HG02759 (cell line): ENCODE data around the gene IL20.

Experiments
- ATAC-seq: cut with Tn5 transposase; IDR thresholded peaks from one replicate; pipeline ENCODE4 v1.9.1; 2021; ENCODE audit warnings: mild to moderate bottlenecking, moderate library complexity; ENCODE audit not compliant: unreplicated experiment

The IL20 gene

GRCh38 chr1:206899717-206900116 is 34.3 kb downstream of the IL20 start:
- ATAC-seq = no peak

GRCh38 chr1:206900149-206900548 is 34.7 kb downstream of the IL20 start:
- no peak for ATAC-seq

GRCh38 chr1:206901944-206902343 is 36.5 kb downstream of the IL20 start:
- no peak for ATAC-seq

- ATAC-seq = no peak
Observed at GRCh38 chr1:206902702-206903101, 37.3 kb downstream of the IL20 start.

GRCh38 chr1:206903687-206904086 is 38.3 kb downstream of the IL20 start:
- no peak for ATAC-seq

GRCh38 chr1:206904423-206905142 is 39.2 kb downstream of the IL20 start:
- no peak for ATAC-seq

GRCh38 chr1:206905295-206906164 is 40.1 kb downstream of the IL20 start:
- peak; percentile 78 for ATAC-seq

GRCh38 chr1:206907304-206907991 is 42.0 kb downstream of the IL20 start:
- no peak for ATAC-seq

GRCh38 chr1:206908038-206908437 is 42.6 kb downstream of the IL20 start:
- no peak for ATAC-seq

- no peak for ATAC-seq
Observed at GRCh38 chr1:206909161-206909882, 43.9 kb downstream of the IL20 start.

- ATAC-seq = no peak
Observed at GRCh38 chr1:206909883-206910318, 44.5 kb downstream of the IL20 start.

- no peak for ATAC-seq
Observed at GRCh38 chr1:206911064-206911663, 45.7 kb downstream of the IL20 start.

- ATAC-seq = peak; percentile 54
Observed at GRCh38 chr1:206912445-206913095, 47.1 kb downstream of the IL20 start.

GRCh38 chr1:206913766-206914537 is 48.5 kb downstream of the IL20 start:
- no peak for ATAC-seq

GRCh38 chr1:206915030-206915735 is 49.8 kb downstream of the IL20 start:
- ATAC-seq = no peak

- no peak for ATAC-seq
Observed at GRCh38 chr1:206916000-206916709, 50.7 kb downstream of the IL20 start.

- no peak for ATAC-seq
Observed at GRCh38 chr1:206918076-206918475, 52.7 kb downstream of the IL20 start.
